ENCODE measurements around the gene SIGLEC8.

Gene SIGLEC8

GRCh38 chr19:51473009-51473707 lies 14.9 kb upstream of the SIGLEC8 start:
- WGBS, 2 donors (ENCODE audit: extremely low coverage in 2 of 2, insufficient read length in 2 of 2, insufficient replicate concordance in 1 of 2) = no CpG with 5 or more reads among the region's 7 CpGs
- H2BK15ac ChIP-seq (ENCODE audit: low read length) = no peak overlapping the region

GRCh38 chr19:51472607-51473006 lies 14.4 kb upstream of the SIGLEC8 start:
- no peak overlapping the region for H2AFZ ChIP-seq (ENCODE audit: low read length)
- H4K8ac ChIP-seq (ENCODE audit: low read depth, low read length) = no peak overlapping the region
- no peak overlapping the region for H3K4me3 ChIP-seq (ENCODE audit: low read length in 2 of 2)
- no peak overlapping the region for H2AK5ac ChIP-seq (ENCODE audit: low read depth, low read length)
- DNase-seq (ENCODE audit: low spot score) = no peak
- H3K27me3 ChIP-seq (ENCODE audit: control insufficient read depth in 3 of 3, insufficient read depth in 3 of 3, low read depth in 1 of 3, low read length in 3 of 3) = peaks cover 0 to 2% (median 0%) of the 10 kb centered on the region in 3 experiments
- no peaks in the 10 kb centered on the region for H3K79me1 ChIP-seq (ENCODE audit: low read depth, low read length)
- no peak overlapping the region for H3K27ac ChIP-seq (replicated peaks; ENCODE audit: low read length)
- H2BK12ac ChIP-seq (ENCODE audit: low read length) = no peak overlapping the region
- no peaks in the 10 kb centered on the region for H3K9me3 ChIP-seq (replicated peaks in 1 of 2; ENCODE audit: control insufficient read depth in 2 of 2, insufficient read depth in 1 of 2, low read depth in 1 of 2, low read length in 2 of 2)
- no peak overlapping the region for H2BK120ac ChIP-seq (ENCODE audit: low read depth, low read length)
- H3K14ac ChIP-seq (ENCODE audit: low read length) = no peak overlapping the region
- H3K4me1 ChIP-seq (ENCODE audit: control insufficient read depth in 2 of 2, insufficient read depth in 1 of 2, low read depth in 1 of 2, low read length in 2 of 2) = no peaks in the 10 kb centered on the region
- H3K36me3 ChIP-seq (replicated peaks in 1 of 2; ENCODE audit: control insufficient read depth in 2 of 2, insufficient read depth in 2 of 2, low read length in 2 of 2) = no peaks in the 10 kb centered on the region
- no peak overlapping the region for H3K4me2 ChIP-seq (ENCODE audit: insufficient read depth, low read length, poor library complexity, severe bottlenecking)
- H3K9ac ChIP-seq (ENCODE audit: low read depth, low read length, poor library complexity) = no peak overlapping the region
- no peak overlapping the region for H3K23ac ChIP-seq (ENCODE audit: low read depth, low read length, poor library complexity)
- WGBS, 2 donors (ENCODE audit: extremely low coverage in 2 of 2, insufficient read length in 2 of 2, insufficient replicate concordance in 1 of 2) = no CpG with 5 or more reads among the region's 4 CpGs
- H2BK15ac ChIP-seq (ENCODE audit: low read length) = no peak overlapping the region
- no peak overlapping the region for H4K91ac ChIP-seq (ENCODE audit: low read depth, low read length, poor library complexity)
- no peak overlapping the region for H3K18ac ChIP-seq (ENCODE audit: low read length)
- H2BK5ac ChIP-seq (ENCODE audit: low read length) = no peak overlapping the region
- H3K4ac ChIP-seq (ENCODE audit: low read length) = no peak overlapping the region

More at GRCh38 chr19:51473009-51473707, 14.9 kb upstream of the SIGLEC8 start:
- no peak overlapping the region for H2BK120ac ChIP-seq (ENCODE audit: low read depth, low read length)
- no peak overlapping the region for H3K4ac ChIP-seq (ENCODE audit: low read length)
- H3K9ac ChIP-seq (ENCODE audit: low read depth, low read length, poor library complexity) = no peak overlapping the region
- H3K4me3 ChIP-seq (ENCODE audit: low read length in 2 of 2) = no peak overlapping the region
- H3K27me3 ChIP-seq (ENCODE audit: control insufficient read depth in 3 of 3, insufficient read depth in 3 of 3, low read depth in 1 of 3, low read length in 3 of 3) = peaks cover 0 to 2% (median 0%) of the 10 kb centered on the region in 3 experiments
- H2BK12ac ChIP-seq (ENCODE audit: low read length) = no peak overlapping the region
- no peak overlapping the region for H3K18ac ChIP-seq (ENCODE audit: low read length)
- no peak overlapping the region for H3K4me2 ChIP-seq (ENCODE audit: insufficient read depth, low read length, poor library complexity, severe bottlenecking)
- H3K4me1 ChIP-seq (ENCODE audit: control insufficient read depth in 2 of 2, insufficient read depth in 1 of 2, low read depth in 1 of 2, low read length in 2 of 2) = no peaks in the 10 kb centered on the region
- H4K8ac ChIP-seq (ENCODE audit: low read depth, low read length) = no peak overlapping the region
- DNase-seq (ENCODE audit: low spot score) = peak; percentile 48
- no peak overlapping the region for H3K27ac ChIP-seq (replicated peaks; ENCODE audit: low read length)
- no peak overlapping the region for H2AFZ ChIP-seq (ENCODE audit: low read length)
- no peaks in the 10 kb centered on the region for H3K9me3 ChIP-seq (replicated peaks in 1 of 2; ENCODE audit: control insufficient read depth in 2 of 2, insufficient read depth in 1 of 2, low read depth in 1 of 2, low read length in 2 of 2)
- H3K36me3 ChIP-seq (replicated peaks in 1 of 2; ENCODE audit: control insufficient read depth in 2 of 2, insufficient read depth in 2 of 2, low read length in 2 of 2) = no peaks in the 10 kb centered on the region
- no peak overlapping the region for H2BK5ac ChIP-seq (ENCODE audit: low read length)
- H4K91ac ChIP-seq (ENCODE audit: low read depth, low read length, poor library complexity) = no peak overlapping the region
- no peak overlapping the region for H3K23ac ChIP-seq (ENCODE audit: low read depth, low read length, poor library complexity)
- no peak overlapping the region for H2AK5ac ChIP-seq (ENCODE audit: low read depth, low read length)
- no peaks in the 10 kb centered on the region for H3K79me1 ChIP-seq (ENCODE audit: low read depth, low read length)
- no peak overlapping the region for H3K14ac ChIP-seq (ENCODE audit: low read length)

GRCh38 chr19:51471527-51471926 lies 13.3 kb upstream of the SIGLEC8 start:
- H2BK5ac ChIP-seq (ENCODE audit: low read length) = no peak overlapping the region
- no peak overlapping the region for H2BK12ac ChIP-seq (ENCODE audit: low read length)
- H2AK5ac ChIP-seq (ENCODE audit: low read depth, low read length) = no peak overlapping the region
- H3K4ac ChIP-seq (ENCODE audit: low read length) = no peak overlapping the region
- H2BK15ac ChIP-seq (ENCODE audit: low read length) = no peak overlapping the region
- no peak overlapping the region for H2BK120ac ChIP-seq (ENCODE audit: low read depth, low read length)
- no peak overlapping the region for H3K14ac ChIP-seq (ENCODE audit: low read length)
- no peak overlapping the region for H3K9ac ChIP-seq (ENCODE audit: low read depth, low read length, poor library complexity)
- peaks cover 0 to 2% (median 2%) of the 10 kb centered on the region in 3 experiments for H3K27me3 ChIP-seq (ENCODE audit: control insufficient read depth in 3 of 3, insufficient read depth in 3 of 3, low read depth in 1 of 3, low read length in 3 of 3)
- no peak overlapping the region for H3K4me3 ChIP-seq (ENCODE audit: low read length in 2 of 2)
- no peak overlapping the region for H3K18ac ChIP-seq (ENCODE audit: low read length)
- H3K4me1 ChIP-seq (ENCODE audit: control insufficient read depth in 2 of 2, insufficient read depth in 1 of 2, low read depth in 1 of 2, low read length in 2 of 2) = no peaks in the 10 kb centered on the region
- H4K91ac ChIP-seq (ENCODE audit: low read depth, low read length, poor library complexity) = no peak overlapping the region
- no peak overlapping the region for H3K27ac ChIP-seq (replicated peaks; ENCODE audit: low read length)
- no peak for DNase-seq (ENCODE audit: low spot score)
- no CpG with 5 or more reads among the region's 1 CpG for WGBS, 2 donors (ENCODE audit: extremely low coverage in 2 of 2, insufficient read length in 2 of 2, insufficient replicate concordance in 1 of 2)
- no peak overlapping the region for H3K4me2 ChIP-seq (ENCODE audit: insufficient read depth, low read length, poor library complexity, severe bottlenecking)
- H4K8ac ChIP-seq (ENCODE audit: low read depth, low read length) = no peak overlapping the region
- no peaks in the 10 kb centered on the region for H3K9me3 ChIP-seq (replicated peaks in 1 of 2; ENCODE audit: control insufficient read depth in 2 of 2, insufficient read depth in 1 of 2, low read depth in 1 of 2, low read length in 2 of 2)
- no peak overlapping the region for H2AFZ ChIP-seq (ENCODE audit: low read length)
- H3K23ac ChIP-seq (ENCODE audit: low read depth, low read length, poor library complexity) = no peak overlapping the region
- H3K36me3 ChIP-seq (replicated peaks in 1 of 2; ENCODE audit: control insufficient read depth in 2 of 2, insufficient read depth in 2 of 2, low read length in 2 of 2) = no peaks in the 10 kb centered on the region
- no peaks in the 10 kb centered on the region for H3K79me1 ChIP-seq (ENCODE audit: low read depth, low read length)

DNA sequence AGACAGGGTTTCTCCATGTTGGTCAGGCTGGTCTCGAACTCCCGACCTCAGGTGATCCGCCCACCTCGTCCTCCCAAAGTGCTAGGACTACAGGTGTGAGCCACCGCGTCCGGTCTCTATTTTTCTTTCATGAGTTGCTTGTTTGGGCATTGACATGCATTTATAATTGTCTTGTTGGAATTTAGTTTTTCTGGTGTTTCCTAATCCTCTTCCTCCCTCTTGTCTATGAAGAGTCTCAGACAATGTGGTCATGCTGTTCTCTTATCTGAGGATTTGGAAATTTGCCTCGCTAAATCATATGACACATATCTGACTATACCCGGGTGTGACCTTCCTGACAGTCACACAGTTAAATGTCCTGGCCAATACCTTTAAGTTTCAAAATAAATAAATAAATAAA lies 12.7 kb upstream of the SIGLEC8 start:
- Histone ChIP-seq H2BK5ac (ENCODE audit: low read length) (no peak overlapping the region), H3K36me3 (replicated peaks in 1 of 2; ENCODE audit: control insufficient read depth in 2 of 2, insufficient read depth in 2 of 2, low read length in 2 of 2) (no peaks in the 10 kb centered on the region), H3K27ac (replicated peaks; ENCODE audit: low read length) (no peak overlapping the region), H2BK12ac (ENCODE audit: low read length) (no peak overlapping the region), H3K4me2 (ENCODE audit: insufficient read depth, low read length, poor library complexity, severe bottlenecking) (no peak overlapping the region), H3K27me3 (ENCODE audit: control insufficient read depth in 3 of 3, insufficient read depth in 3 of 3, low read depth in 1 of 3, low read length in 3 of 3) (peaks cover 0 to 7% (median 2%) of the 10 kb centered on the region in 3 experiments), H2BK15ac (ENCODE audit: low read length) (no peak overlapping the region), H4K91ac (ENCODE audit: low read depth, low read length, poor library complexity) (no peak overlapping the region), H4K8ac (ENCODE audit: low read depth, low read length) (no peak overlapping the region), H3K79me1 (ENCODE audit: low read depth, low read length) (no peaks in the 10 kb centered on the region), H3K4me3 (ENCODE audit: low read length in 2 of 2) (no peak overlapping the region), H2AFZ (ENCODE audit: low read length) (no peak overlapping the region), H2BK120ac (ENCODE audit: low read depth, low read length) (no peak overlapping the region), H3K4me1 (ENCODE audit: control insufficient read depth in 2 of 2, insufficient read depth in 1 of 2, low read depth in 1 of 2, low read length in 2 of 2) (no peaks in the 10 kb centered on the region), H3K4ac (ENCODE audit: low read length) (no peak overlapping the region), H3K9me3 (replicated peaks in 1 of 2; ENCODE audit: control insufficient read depth in 2 of 2, insufficient read depth in 1 of 2, low read depth in 1 of 2, low read length in 2 of 2) (no peaks in the 10 kb centered on the region), H2AK5ac (ENCODE audit: low read depth, low read length) (no peak overlapping the region), H3K18ac (ENCODE audit: low read length) (no peak overlapping the region), H3K9ac (ENCODE audit: low read depth, low read length, poor library complexity) (no peak overlapping the region), H3K14ac (ENCODE audit: low read length) (no peak overlapping the region), H3K23ac (ENCODE audit: low read depth, low read length, poor library complexity) (no peak overlapping the region)
- no CpG with 5 or more reads among the region's 9 CpGs for WGBS, 2 donors (ENCODE audit: extremely low coverage in 2 of 2, insufficient read length in 2 of 2, insufficient replicate concordance in 1 of 2)
- no peak for DNase-seq (ENCODE audit: low spot score)
